GM18511 (cell line): Measurements from ENCODE around the gene WFDC6.
"Not testable (repeated sequence)": the region's sequence is repeated elsewhere in the genome, so short reads cannot be mapped to it uniquely, and the experiment has no call there.

Experiments
- ATAC-seq: cut with Tn5 transposase; IDR thresholded peaks from one replicate; pipeline ENCODE4 v1.9.1; 2021; ENCODE audit warnings: mild to moderate bottlenecking, moderate library complexity; ENCODE audit not compliant: unreplicated experiment

Gene WFDC6

GRCh38 chr20:45539382-45539781, at the start of gene WFDC6:
WFDC6 (minus strand) TSS chr20:45539482; CDS start chr20:45539407, 75 bp downstream.
- ATAC-seq, result no peak

DNA sequence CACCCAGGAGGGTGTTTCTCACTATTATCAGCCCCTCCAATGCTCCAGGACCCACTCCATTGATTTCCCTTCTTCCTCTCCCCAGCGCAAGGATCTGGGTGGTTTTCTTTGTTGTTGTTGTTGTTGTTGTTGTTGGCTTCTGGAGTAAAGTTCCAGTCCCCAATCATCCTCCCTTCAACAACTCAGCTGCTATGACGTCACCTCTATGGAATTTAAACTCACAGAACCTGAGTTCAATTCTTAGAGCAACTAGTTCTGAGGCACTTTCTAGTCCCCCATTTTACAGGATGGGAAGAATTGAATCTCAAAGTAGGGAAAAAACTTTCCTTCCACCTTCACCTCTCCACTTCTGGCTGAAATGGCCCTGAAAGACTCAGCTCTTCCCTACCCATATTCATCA, 49.5 kb upstream of the WFDC6 start:
- ATAC-seq, result no peak

- not testable (repeated sequence) for ATAC-seq
Observed at GRCh38 chr20:45585986-45586385, 46.7 kb upstream of the WFDC6 start.

DNA sequence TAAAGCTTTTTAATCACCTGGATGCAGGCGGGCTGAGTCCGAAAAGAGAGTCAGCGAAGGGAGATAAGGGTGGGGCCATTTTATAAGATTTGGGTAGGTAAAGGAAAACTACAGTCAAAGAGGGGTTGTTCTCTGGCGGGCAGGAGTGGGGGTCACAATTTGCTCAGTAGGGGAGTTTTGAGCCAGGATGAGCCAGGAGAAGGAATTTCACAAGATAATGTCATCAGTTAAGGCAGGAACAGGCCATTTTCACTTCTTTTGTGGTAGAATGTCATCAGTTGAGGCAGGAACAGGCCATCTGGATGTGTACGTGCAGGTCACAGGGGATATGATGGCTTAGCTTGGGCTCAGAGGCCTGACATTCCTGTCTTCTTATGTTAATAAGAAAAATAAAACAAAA, 45.0 kb upstream of the WFDC6 start:
- not testable (repeated sequence) for ATAC-seq

- ATAC-seq, result no peak
Observed at GRCh38 chr20:45583502-45583901, 44.2 kb upstream of the WFDC6 start.

- ATAC-seq, result no peak
Observed at GRCh38 chr20:45581702-45582101, 42.4 kb upstream of the WFDC6 start.

- ATAC-seq, result no peak
Observed at GRCh38 chr20:45579184-45579583, 39.9 kb upstream of the WFDC6 start, which contains the start of gene WFDC8. WFDC8 (minus strand) TSS chr20:45579284; CDS start chr20:45579247, 37 bp downstream.

GRCh38 chr20:45578231-45578630, 38.9 kb upstream of the WFDC6 start:
- ATAC-seq, result no peak

GRCh38 chr20:45576995-45577394, 37.7 kb upstream of the WFDC6 start:
- no peak for ATAC-seq

DNA sequence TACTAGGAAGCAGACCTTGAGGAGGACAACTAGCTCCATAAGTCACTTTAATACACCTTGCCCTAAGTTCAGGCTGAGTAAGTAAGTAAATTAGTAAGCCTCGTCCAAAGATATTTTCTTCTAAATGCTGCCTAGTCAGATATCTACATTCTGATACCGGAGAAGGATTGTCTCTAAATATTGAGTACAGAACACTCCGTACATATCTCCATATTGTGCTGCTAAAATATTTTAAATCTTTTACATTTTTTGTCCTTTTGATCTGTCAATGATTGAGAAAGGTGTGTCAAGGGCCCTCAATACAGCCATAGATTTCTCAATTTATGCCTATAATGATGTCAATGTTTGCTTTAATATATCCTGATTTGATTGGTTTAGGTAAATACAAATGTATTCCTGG, 36.6 kb upstream of the WFDC6 start:
- ATAC-seq, result no peak

GRCh38 chr20:45569650-45570049, 30.4 kb upstream of the WFDC6 start:
- ATAC-seq, result not testable (repeated sequence)

DNA sequence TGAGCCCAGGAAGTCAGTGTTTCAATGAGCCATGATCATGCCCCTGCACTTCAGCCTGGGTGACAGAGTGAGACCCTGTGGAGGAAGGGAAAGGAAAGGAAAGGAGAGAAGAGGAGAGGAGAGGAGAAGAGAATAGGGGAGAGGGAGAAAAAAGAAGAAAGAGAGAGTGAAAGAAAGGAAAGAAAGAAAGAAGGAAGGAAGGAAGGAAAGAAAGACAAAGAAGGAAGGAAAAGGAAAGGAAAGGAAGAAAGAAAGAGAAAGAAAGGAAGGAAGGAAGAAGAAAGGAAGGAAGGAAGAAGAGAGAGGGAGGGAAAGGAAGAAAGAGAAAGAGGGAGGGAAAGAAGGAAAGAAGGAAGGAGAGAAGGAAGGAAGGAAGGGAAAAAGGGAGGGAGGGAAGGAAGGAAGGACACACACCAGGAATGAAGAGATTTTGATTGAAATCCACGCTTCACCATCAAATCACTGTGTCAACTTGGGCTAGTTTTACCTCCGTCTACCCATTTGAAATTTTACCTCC, 25.5 kb upstream of the WFDC6 start:
- ATAC-seq, result no peak

DNA sequence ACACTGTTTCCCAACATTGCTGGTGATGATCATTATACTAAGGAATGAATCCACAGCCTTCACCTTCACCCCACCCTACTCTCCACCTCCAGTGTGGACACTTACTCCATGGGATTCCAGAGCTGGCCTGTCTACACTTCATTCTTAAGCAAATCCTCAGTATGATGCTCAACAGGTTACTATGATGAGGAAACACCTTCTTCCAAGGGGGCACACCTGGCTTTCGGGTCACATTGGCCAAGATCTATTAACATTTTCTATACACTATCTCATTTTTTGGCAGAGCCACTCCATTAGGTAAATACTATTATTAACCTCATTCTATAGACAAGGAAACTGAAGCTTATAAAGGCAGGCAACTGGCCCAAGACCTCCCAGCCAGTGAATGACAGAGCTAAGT, 15.9 kb upstream of the WFDC6 start:
- ATAC-seq, result no peak

DNA sequence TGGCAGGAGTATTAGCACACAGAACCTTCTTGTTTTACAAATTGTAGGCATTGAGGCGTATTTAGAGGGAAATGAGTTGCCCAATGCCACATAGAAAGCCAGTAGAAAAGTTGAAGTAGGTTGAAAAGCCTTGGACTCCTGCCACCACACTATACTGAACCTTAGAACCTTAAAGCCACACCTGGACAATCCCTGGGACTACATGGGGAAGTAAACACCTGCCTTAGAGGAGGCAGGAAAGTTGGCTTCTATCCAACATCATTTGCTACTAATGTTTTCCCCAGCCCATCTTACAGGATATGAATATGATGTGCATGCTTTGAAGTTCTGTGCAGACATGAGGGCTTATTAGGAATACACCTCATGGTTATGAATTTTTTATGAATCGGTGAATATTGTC, 13.2 kb upstream of the WFDC6 start:
- ATAC-seq, result no peak

- ATAC-seq, result no peak
Observed at GRCh38 chr20:45550765-45551164, 11.5 kb upstream of the WFDC6 start.

- no peak for ATAC-seq
Observed at GRCh38 chr20:45548410-45548809, 9.1 kb upstream of the WFDC6 start.

DNA sequence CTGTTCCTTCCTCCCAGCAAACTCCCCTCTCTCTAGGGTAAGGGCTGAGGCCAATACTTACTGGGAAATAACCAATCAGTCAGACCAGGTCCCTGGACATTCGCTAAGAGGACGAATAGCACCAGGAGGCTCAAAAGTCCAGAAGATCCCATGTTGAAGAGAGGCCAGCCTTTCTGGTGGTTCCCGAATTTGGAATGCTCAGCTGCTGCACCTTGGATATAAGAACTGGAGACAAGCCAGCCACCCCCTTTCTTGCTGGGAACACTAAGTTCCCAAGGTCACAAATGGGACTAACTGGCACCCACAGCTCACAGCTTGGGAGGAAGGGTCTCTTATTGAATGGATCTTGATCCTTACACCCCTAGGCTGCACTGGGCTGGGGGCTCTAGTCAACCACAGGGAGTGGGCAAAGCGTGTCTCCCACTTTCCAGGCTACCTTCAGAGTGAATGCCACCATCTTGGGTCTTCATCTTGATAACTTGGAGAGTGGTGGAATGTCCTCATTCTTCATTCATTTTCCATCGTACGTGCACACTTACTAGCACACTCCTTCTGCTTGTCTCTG, 8.0 kb upstream of the WFDC6 start, which contains the start of gene EPPIN:
TSS of gene EPPIN (minus strand) at position 196 of the 565 bp plus-strand sequence. CDS start at position 152, 44 bp downstream.
- ATAC-seq, result no peak

- no peak for ATAC-seq
Observed at GRCh38 chr20:45545754-45546453, 6.6 kb upstream of the WFDC6 start.

GRCh38 chr20:45545351-45545750, 6.1 kb upstream of the WFDC6 start:
- ATAC-seq, result no peak

GRCh38 chr20:45538209-45538799, 978 bp downstream of the WFDC6 start:
- ATAC-seq, result no peak

- ATAC-seq, result no peak
Observed at GRCh38 chr20:45527294-45527693, 12.0 kb downstream of the WFDC6 start.

DNA sequence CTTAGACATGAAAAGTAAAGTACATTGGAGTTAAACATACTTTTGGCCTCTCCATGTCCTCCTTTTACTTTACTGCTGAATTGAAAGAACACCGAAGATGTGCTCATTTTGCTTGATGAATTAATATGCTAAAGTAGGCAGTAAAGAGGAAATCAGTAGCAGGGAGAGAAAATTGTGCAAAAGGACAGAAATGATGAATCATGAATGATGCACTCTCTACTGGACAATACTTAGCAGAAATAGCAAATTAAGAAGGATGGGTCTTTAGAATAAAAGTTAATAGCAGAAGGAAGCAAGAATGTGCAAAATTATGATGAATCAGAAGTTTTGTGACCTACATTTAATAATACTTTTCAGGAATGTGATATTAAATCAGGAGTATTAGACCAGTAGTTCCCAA, 15.5 kb downstream of the WFDC6 start:
- ATAC-seq, result no peak
